PFSK-1 (cell line): Measurements from ENCODE around the gene ASF1B.

Source experiments
- POLR2AphosphoS5 ChIP-seq: IDR thresholded peaks from 2 replicates; pipeline ENCODE4 v1.6.1; 2012; ENCODE audit warnings: low read depth, mild to moderate bottlenecking, control low read depth, low read length, moderate library complexity
- SIN3A ChIP-seq: IDR thresholded peaks from 2 replicates; pipeline ENCODE4 v1.6.1; 2012; ENCODE audit warnings: mild to moderate bottlenecking, low read length, moderate library complexity, borderline replicate concordance; ENCODE audit not compliant: insufficient read depth
- TF ChIP-seq, protein P1 (sequence below), 2 experiments: IDR thresholded peaks; 2 replicates each; pipeline versions ENCODE4 v1.6.1 to v1.8.0; 2011 to 2012; ENCODE audit warnings: low read depth in 2 of 2, low read length in 2 of 2, control low read depth in 1 of 2, inconsistent platforms in 1 of 2, mild to moderate bottlenecking in 1 of 2, moderate library complexity in 1 of 2; ENCODE audit not compliant: insufficient read depth in 1 of 2

- TF ChIP-seq POLR2AphosphoS5 (no peak), SIN3A (no peak)
- TF ChIP-seq, protein P1, sequence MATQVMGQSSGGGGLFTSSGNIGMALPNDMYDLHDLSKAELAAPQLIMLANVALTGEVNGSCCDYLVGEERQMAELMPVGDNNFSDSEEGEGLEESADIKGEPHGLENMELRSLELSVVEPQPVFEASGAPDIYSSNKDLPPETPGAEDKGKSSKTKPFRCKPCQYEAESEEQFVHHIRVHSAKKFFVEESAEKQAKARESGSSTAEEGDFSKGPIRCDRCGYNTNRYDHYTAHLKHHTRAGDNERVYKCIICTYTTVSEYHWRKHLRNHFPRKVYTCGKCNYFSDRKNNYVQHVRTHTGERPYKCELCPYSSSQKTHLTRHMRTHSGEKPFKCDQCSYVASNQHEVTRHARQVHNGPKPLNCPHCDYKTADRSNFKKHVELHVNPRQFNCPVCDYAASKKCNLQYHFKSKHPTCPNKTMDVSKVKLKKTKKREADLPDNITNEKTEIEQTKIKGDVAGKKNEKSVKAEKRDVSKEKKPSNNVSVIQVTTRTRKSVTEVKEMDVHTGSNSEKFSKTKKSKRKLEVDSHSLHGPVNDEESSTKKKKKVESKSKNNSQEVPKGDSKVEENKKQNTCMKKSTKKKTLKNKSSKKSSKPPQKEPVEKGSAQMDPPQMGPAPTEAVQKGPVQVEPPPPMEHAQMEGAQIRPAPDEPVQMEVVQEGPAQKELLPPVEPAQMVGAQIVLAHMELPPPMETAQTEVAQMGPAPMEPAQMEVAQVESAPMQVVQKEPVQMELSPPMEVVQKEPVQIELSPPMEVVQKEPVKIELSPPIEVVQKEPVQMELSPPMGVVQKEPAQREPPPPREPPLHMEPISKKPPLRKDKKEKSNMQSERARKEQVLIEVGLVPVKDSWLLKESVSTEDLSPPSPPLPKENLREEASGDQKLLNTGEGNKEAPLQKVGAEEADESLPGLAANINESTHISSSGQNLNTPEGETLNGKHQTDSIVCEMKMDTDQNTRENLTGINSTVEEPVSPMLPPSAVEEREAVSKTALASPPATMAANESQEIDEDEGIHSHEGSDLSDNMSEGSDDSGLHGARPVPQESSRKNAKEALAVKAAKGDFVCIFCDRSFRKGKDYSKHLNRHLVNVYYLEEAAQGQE (IDR thresholded peaks at IDR 0.05; ENCODE audit: insufficient read depth in 1 of 2, low read depth in 2 of 2, low read length in 2 of 2): no peak
Observed at GRCh38 chr19:14072535-14073260, 63.7 kb downstream of the ASF1B start, which contains the start of gene MISP3.
